Psoas muscle (tissue), 8 donors: ENCODE data around the gene TCOF1. TPM values are rescaled to one million over a fixed set of nuclear protein-coding genes. Genes with fewer than 3 reads are reported as not detected.

ENCODE experiments used
- ATAC-seq, 4 donors: fragments of 200-7000 bp; cut with Tn5 transposase; one replicate each; pipeline ENCODE4 v1.9.1; 2020; ENCODE audit warnings: moderate library complexity in 3 of 4, mild to moderate bottlenecking in 2 of 4
- DNase-seq, 2 donors: peaks; one replicate each; pipeline ENCODE4 v3.0.0-alpha.2; 2020
- H3K27ac ChIP-seq: fragments of 200-600 bp; one replicate; pipeline ENCODE4 v1.8.0; 2022
- H3K27me3 ChIP-seq, 3 donors: fragments of 200-600 bp in 1 of 3; one replicate each; pipeline versions ENCODE4 v1.6.1 to v1.8.0; 2013 to 2022; ENCODE audit warnings: low read length in 2 of 3, mild to moderate bottlenecking in 2 of 3, moderate library complexity in 1 of 3; ENCODE audit not compliant: insufficient read depth in 3 of 3
- H3K36me3 ChIP-seq, 2 donors: fragments of 200-600 bp in 1 of 2; one replicate each; pipeline versions ENCODE4 v1.6.1 to v1.8.0; 2013 to 2022; ENCODE audit warnings: low read depth in 1 of 2, mild to moderate bottlenecking in 1 of 2, moderate library complexity in 1 of 2; ENCODE audit not compliant: insufficient read depth in 1 of 2
- H3K4me1 ChIP-seq: fragments of 200-600 bp; one replicate; pipeline ENCODE4 v1.8.0; 2022
- H3K4me3 ChIP-seq: fragments of 200-600 bp; one replicate; pipeline ENCODE4 v1.8.0; 2022; ENCODE audit warnings: mild to moderate bottlenecking
- H3K9me3 ChIP-seq: fragments of 200-600 bp; one replicate; pipeline ENCODE4 v1.8.0; 2022
- CTCF ChIP-seq: fragments of 200-600 bp; IDR thresholded peaks from one replicate; pipeline ENCODE4 v1.8.0; 2022; ENCODE audit warnings: antibody characterized with exemption
- WGBS, 3 donors: extraction: QIAGEN DNeasy Blood & Tissue Kit; methylation state at CpG; one replicate each; pipeline versions ENCODE4 v1.1.6 to v1.1.7; 2013; 5-methylcytosine and 5-hydroxymethylcytosine counted together
- intact Hi-C, 2 donors: fragments of 100-400 bp; cut with DNase I; formaldehyde crosslinking; loops; one replicate each; pipeline versions ENCODE4 v1.11.0 to v1.14.2; 2022
- polyA plus RNA-seq, 3 donors: library from polyadenylated mRNA; stranded (reverse); fragments of 200-250 nt; gene quantifications; one replicate each; pipeline ENCODE4 v1.2.3, GENCODE V29; 2013
- total RNA-seq, 4 donors: library from RNA; stranded (reverse); fragmentation: NEBNext Ultra II Directional in 2 of 4; extraction: Animal tissue kit (Norgen Biotek cat#: 25700) in 2 of 4; gene quantifications; one replicate each; pipeline versions ENCODE4 v1.2.1 to v1.2.4, GENCODE V29; 2021 to 2023
- donor health status: healthy with polysubstance abuse.
- donor health status: DM: no; HTN: no; CAD: no; lungs with moderate emphysema.
- donor health status: Bipolar disorder and iron deficiency.
- donor health status: healthy.
- donor health status: DM: yes; HTN: yes; CAD: no.
- donor health status: DM: no; HTN: no; CAD: no.
- donor health status: DM: no; HTN: no; CAD: no.
- donor health status: DM: yes; HTN: yes; CAD: no.

TCOF1 gene
- total and polyA plus RNA-seq, 7 donors = 18.3 to 26.7 (median 24.2) TPM

GRCh38 chr5:150428106-150428876 lies 70.8 kb downstream of the TCOF1 start:
- TF ChIP-seq CTCF = no peak
- Histone ChIP-seq H3K4me3 (no peak overlapping the region), H3K9me3 (no peaks in the 10 kb centered on the region), H3K27me3 (no peaks in the 10 kb centered on the region), H3K4me1 (no peaks in the 10 kb centered on the region), H3K27ac (peak overlapping the region; percentile 16), H3K36me3 (no peaks in the 10 kb centered on the region)
- WGBS, 3 donors = 40 to 44% (median 42%) methylated on average over 18 of the region's 18 CpGs
- intact Hi-C loops = no loop called here
- ATAC-seq (peak in 3 of 4 donors; percentile 54 to 65 (median 61)), DNase-seq (peak; percentile 60 to 72)

GRCh38 chr5:150428978-150429377 lies 71.5 kb downstream of the TCOF1 start:
- no peak for DNase-seq
- TF ChIP-seq CTCF = no peak
- Histone ChIP-seq H3K9me3 (no peaks in the 10 kb centered on the region), H3K27ac (no peak overlapping the region), H3K27me3 (no peaks in the 10 kb centered on the region), H3K4me1 (no peaks in the 10 kb centered on the region), H3K36me3 (no peaks in the 10 kb centered on the region), H3K4me3 (no peak overlapping the region)
- no peak for ATAC-seq
- WGBS, 3 donors = 88 to 99% (median 98%) methylated on average over 5 of the region's 5 CpGs
- intact Hi-C loops = no loop called here

- Histone ChIP-seq H3K27me3 (no peaks in the 10 kb centered on the region), H3K9me3 (no peaks in the 10 kb centered on the region), H3K36me3 (no peaks in the 10 kb centered on the region), H3K4me3 (no peak overlapping the region), H3K4me1 (no peaks in the 10 kb centered on the region), H3K27ac (no peak overlapping the region)
- DNase-seq (no peak), ATAC-seq (no peak)
- intact Hi-C loops = no loop called here
- WGBS, 3 donors = 82 to 85% (median 83%) methylated on average over 5 of the region's 5 CpGs
- TF ChIP-seq CTCF = no peak
Observed at GRCh38 chr5:150429410-150429873, 71.9 kb downstream of the TCOF1 start.

GRCh38 chr5:150431048-150431447 lies 73.6 kb downstream of the TCOF1 start:
- no peak for ATAC-seq
- no peak overlapping the region for H3K4me3 ChIP-seq
- no peak for TF ChIP-seq CTCF
- H3K27ac ChIP-seq = no peak overlapping the region
- no peaks in the 10 kb centered on the region for H3K9me3 ChIP-seq
- H3K27me3 ChIP-seq = no peaks in the 10 kb centered on the region
- H3K36me3 ChIP-seq = no peaks in the 10 kb centered on the region
- DNase-seq = no peak
- intact Hi-C loops = loop anchor here in 1 of 2 donors (2.0 to 10.0 kb wide), 3 partner anchors 22 to 156 kb away; no protein-coding TSS in a partner anchor
- no peaks in the 10 kb centered on the region for H3K4me1 ChIP-seq
- WGBS, 3 donors = 84 to 87% (median 85%) methylated on average over 18 of the region's 18 CpGs
